NAMALWA (cell line): ENCODE measurements around the gene DLK1.

Source experiments
- DNase-seq: peaks from one replicate; pipeline ENCODE4 v3.0.0-alpha.2; 2015; ENCODE audit warnings: low spot score

DLK1 gene

DNA sequence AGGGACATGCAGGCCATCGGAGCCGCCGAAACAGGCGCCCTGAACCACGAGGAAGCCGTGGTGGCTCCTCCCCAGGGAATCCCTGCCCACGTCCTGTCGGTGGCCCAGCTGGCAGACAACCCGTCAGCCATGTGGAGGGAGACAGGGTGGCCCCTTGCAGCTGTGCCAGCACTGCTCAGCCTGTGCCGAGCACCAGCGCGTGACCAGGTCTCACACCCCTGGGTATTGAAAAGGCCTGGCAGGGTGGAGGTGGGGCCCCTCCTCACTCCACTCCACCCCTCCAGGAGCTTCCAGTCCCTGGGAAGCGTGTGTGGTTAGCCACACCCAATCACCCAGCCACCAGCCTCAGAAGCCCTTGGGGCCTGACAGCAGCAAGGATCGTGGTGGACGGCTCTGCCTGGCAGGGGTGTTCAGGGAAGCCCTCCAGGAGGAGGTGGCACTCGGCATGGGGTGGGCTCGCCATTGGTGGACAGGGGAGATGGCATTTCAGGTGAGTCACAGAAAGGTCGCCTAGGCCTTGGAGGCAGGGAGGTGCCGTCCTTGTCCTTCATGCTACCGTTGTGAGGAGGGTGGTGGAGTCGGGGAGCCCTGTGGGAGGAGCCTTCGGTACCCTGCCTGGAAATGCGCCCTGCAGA, 12.3 kb upstream of the DLK1 start:
- peak; percentile 90 for DNase-seq

DNA sequence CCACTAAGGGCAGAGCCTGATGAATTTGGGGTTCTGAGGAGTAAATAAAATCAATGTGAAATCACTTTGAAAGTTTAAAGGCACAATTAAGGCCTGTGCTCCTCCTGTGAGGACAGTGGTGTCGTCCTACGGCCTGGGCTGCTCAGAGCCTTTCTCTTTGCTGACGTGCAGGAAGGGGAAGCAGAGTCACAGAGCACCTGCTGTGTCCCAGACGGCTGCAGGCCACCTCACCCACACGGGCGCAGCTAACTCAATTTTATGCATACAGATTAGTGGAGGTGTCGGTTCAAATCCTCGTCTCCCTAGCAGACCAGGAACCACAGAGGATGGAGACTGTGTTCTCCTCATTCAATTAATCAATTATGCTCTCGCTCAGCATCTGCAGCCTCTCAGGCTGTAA, 11.4 kb upstream of the DLK1 start:
- DNase-seq, result peak; percentile 64

DNA sequence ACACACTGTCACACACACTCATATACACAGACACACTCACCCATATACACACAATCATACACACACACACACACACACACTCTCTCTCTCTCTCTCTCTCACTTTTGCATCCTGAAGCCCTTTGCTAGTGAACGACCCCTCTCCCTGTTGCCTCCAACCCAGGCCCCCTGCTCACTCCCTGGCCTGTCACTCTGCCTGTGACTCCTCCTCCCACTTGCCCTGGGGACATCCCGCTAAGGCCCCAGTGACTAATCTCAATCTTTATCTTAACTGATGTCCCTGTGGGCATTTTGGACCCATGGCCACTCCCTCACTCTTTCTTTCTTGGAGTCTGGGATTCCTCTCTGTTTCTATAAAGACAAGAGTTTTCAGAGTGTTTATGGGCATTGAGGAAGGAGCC, 10.9 kb upstream of the DLK1 start:
- DNase-seq, result no peak

DNA sequence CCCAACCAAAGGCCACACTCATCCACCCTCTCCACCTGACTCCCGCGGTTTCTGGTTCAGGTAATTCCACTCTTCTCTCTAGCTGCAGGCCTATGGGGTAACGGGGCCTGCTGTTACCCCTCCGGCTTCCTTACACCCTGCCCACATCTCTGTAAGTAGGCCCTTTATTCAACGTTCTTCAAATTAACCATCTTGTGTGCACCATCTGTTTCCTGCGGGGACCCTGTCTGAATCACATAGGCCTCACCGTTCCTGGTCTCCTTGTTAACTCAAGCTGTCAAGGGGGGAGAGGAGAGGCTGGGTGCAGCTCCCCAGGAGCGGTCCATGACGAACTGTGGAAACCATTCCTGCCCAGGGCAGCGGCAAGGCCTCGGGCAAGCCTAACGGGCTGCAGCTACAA, 9.3 kb upstream of the DLK1 start:
- DNase-seq, result no peak

DNA sequence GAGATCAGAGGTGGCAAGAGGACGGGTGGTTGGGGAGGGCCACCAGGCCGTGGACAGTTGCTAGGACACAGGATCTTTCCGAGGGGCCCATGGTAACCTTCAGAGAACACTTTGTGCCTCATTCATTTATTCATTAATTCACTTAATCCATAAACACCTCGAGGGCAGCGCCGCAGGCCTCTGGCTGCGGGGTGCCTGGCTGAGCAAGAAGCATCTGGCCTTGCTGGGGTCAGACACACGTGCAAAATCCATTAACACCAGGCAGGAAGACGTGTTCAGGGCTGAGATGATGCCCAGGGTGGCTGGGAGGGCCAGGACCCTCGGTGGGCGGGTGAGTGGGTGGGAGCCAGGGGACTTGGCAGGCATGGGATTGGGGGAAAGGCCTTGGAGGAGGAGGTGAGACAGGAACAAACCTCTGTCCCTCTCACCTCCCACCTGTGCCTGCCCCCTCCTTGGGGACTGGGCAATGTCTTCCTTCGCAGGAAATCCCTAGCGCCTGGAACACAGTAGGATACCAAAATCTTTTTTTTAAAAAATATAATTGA, 6.6 kb upstream of the DLK1 start:
- no peak for DNase-seq

DNA sequence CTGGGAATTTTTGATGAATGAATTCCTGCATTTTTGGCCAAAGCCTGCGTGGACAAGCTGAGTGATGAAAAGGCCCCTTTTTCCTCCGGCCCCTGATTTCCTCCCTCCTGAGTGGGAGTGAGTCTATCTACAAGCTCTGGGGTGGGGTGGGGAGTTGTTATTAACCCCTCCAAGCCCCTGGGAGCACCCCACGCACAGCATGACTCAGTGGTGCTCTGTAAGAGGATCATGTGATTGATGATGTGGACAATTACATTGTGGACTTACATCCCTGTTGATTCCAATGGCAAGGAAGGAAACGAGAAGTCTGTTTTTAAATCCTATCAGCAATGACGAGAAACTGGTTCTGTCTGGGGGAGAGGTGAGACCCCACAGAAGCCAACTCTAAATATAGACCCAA, 5.1 kb upstream of the DLK1 start:
- no peak for DNase-seq

DNA sequence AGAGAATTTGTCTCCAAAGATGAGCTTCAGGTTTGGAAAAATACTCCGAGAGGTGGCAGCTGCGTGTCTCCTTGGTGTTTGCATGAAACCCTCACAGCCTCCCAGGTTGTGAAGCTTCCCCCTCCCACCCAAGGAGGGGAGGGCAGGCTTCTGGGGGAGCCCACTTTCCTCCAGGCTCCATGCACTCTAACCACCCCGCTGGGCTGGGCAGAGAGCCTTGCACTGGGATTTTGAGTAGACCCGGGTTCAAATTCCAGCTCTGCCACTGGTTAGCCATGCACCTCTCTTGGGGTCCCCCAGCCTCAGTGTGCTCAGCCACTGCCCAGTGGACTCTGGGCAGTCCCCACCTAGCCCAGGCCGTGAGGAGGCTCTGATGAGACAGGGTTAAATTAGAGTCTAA, 4.3 kb upstream of the DLK1 start:
- DNase-seq, result no peak

DNA sequence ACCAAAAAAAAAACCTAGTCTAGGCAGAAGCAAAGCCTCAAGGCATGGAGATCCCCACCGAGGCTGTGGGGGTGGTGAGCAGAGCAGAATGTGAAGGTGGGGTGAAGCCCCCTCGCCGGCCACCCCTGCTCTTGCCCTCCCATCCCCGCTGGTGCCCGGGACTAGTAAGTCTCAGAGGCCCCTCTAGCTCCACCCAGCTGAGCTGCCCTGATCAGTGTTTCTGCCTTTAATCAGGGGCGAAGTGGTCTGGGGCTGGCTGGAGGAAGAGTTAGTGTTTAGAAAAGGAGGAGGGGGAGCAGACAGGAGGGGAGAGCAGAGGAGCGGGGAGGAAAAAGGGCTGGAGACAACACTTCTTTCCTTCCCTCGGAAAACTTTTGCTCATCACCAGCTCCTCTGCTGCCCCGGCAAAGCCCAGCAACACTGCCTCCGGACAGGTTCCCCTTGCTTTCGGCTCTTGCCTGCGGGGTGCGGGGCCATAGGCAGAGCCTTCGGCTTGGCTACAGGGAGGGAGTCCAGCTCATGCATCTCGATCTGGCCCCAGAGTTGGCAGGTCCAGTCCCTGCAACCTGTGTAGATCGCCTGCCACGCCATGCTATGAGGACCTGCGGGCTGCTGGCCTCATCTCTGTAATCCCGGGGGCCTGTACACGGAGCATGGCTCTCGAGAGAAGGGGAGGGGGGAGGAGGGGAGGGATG, 3.4 kb upstream of the DLK1 start:
- DNase-seq, result no peak

DNA sequence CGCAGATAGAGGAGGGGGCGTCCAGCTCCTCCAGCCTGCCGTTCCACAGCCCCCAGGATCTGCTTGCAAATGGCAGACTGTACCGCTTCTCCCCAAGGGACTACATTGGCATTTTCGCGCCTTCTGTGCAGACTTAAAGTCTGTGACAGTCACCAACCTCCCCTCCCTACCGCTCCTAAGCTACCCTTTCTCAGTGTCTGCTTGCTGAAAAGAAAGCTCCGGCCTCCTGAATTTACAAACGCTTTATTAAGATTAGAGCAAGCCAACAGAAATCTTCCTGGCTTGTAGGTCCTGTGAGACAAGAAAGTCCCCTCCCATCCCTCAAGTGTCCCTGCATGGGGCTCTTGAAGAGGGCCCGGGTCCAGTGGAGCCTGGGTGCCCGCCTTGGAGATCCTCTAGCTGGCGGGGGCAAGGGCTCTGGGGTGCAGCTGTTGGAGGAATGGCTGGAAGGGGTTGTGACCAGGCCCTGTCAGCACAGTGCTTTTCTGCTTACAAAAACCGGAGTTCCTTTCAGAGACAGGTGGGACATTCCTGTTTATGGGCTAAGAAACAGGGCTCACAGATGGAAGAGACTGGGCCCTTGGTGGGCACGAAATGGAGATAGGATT, 2.8 kb upstream of the DLK1 start:
- DNase-seq, result no peak

DNA sequence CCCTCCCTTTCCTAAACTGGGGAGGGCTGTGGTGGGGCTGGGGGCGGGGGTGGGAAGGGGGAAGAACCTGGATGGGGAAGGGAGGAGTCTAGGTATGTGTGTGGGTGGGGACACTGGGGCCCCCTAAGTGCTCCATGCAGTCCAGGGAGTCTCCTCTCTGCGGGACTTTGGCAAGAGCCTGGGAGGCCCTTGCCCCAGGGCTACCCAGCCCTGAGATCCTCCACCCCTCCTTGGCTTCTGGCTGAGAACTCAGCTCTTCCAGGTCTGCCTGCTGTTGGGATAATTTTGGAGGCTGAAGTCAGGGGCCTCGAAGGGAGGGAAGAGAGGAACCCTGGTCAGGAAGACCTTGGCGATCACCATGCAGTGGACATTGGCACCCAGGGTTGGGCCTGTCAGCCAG, 2.2 kb upstream of the DLK1 start:
- no peak for DNase-seq

DNA sequence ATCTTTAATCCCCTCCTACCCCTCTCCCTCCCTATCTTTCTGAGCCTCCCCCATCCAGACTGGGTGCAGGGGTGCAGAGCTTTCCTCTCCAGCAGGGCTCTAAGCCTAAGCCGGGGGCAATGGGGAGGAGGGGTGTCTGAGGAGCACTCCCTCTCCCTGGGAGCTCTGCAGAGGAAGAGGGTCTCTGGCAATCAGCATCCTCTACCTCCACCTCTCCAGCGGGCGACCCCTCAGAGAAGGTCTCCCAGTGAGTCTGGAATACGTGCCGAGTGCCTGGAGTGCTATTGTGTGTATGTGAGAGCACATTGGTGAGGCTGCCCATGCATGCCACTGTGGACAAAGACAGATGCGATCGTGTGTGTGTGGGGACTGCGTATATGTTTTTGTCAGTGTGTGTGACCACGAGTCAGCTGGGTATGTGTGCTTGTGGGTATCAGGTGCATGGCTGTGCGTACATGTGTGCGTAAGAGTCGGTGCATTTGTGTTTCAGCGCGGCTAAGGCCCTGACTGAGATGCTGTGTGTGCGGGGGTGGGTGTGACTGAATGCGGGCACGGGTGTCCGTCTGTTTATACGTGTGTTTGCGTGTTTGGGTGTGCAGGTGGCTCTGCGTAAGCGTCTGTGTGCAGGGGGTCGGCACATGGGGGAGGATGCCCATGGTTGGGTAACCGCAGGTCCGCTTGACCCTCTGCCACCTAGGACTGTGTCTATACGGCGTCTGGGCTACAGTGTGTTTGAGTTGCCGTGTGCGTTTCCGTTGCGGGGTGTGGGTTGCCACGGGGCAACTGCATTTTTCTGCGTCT, 905 bp upstream of the DLK1 start:
- no peak for DNase-seq

DNA sequence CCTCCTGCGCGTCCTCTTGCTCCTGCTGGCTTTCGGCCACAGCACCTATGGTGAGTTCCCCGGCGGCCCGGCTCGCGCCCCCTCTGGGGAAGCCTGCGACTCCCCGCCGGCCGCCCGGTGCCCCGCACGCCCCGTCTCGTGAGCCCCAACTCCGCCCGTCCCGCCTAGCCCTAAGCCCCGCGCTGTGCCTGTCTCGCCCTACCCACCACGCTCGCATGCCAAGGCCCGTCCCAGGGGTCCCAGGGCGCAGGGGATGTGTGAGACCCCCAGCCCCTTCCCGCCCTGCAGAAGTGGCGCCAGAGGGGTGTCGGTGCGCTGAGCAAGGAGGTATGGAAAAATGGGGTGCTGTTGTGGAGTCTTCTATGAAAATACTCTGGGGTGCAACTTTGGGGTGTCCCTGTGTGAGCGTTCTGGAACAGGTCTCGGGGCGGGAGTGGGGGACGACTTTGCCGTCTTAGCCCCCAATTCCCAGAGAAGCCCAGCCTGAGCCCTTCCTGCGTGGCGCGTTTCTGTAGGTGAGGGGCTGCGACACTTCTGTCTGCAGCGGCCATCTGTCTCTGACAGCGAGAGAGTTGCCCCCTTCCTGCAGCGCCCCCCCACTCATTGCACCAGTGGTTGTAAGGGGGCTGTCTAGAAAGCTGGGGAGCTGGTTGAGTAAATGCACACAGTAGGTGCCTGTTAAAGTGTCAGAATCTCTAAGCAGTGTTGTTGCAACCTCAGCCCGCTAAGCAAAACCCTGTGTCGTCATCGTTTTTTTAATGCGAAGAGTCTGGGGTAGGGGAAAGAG, 587 bp downstream of the DLK1 start:
- DNase-seq, result no peak

DNA sequence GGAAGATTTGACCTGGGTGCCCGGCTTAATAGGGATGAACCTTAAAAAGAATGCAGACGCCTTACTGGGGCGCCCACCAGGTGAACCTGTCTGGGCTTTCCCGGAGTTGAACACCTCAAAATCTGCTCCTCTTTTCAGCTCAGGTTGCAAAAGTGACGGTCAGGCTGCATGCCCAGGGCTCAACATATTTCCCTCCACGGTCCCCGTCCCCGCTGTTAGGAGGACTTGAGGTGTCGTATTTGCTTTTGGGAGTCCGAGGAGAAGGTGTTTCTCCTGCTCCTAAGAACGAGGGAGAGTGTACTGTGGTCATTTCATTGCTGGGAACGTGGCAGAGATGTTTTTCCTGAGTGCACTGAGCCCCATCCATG, 1.2 kb downstream of the DLK1 start:
- no peak for DNase-seq

DNA sequence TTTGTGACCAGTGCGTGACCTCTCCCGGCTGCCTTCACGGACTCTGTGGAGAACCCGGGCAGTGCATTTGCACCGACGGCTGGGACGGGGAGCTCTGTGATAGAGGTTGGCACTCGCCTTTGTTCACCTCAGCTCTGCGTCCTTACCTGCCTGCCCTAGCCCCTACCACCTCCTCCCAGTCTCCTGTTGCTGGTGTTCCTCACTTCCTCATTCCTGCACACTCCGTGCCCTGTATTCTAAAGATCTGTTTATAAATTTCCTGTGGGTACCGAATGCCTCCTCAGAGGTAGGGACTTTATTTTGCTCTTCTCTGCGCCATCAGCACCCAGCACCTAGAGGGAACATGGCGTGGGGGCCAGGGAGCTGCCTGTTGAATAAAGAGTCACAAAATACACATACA, 2.3 kb downstream of the DLK1 start:
- no peak for DNase-seq

DNA sequence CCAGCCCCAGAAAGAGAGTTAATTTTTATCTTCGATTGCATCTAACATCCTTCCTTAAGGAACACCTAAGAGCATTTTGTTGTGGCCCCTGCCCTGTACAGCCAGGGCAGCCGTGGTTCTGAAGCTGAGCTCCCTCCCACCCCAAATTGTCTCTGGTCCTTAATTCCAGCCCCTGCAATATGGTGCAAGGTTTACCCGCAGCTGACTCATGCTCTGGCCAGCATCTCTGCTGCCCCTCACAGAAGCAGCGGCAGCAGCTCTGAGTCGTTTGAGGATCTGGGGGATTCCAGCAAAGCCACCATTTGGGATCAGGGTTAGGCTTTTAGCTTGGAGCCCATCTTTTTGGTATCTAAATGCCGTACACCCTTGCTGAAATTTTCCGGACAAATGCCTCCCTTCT, 3.3 kb downstream of the DLK1 start:
- DNase-seq, result no peak

DNA sequence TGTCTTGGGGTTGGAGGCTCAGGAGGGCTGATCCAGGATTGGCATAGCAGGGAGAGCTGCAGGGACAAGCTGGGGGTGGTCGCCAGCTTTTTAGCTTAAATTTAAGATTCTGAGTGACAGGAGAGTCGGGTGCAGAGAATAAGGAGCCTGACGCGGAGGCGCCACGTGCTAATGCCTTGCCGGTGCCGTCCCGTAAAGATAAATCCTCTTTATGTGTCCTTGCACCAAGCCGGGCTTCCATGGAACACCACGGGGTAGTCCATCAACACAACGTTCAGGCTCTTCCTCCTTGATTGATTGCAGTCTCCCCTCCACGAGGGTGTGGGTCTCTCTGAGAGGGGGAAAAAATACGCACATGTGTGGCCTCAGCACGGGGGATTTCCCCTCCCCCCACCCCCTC, 3.9 kb downstream of the DLK1 start:
- DNase-seq, result no peak

DNA sequence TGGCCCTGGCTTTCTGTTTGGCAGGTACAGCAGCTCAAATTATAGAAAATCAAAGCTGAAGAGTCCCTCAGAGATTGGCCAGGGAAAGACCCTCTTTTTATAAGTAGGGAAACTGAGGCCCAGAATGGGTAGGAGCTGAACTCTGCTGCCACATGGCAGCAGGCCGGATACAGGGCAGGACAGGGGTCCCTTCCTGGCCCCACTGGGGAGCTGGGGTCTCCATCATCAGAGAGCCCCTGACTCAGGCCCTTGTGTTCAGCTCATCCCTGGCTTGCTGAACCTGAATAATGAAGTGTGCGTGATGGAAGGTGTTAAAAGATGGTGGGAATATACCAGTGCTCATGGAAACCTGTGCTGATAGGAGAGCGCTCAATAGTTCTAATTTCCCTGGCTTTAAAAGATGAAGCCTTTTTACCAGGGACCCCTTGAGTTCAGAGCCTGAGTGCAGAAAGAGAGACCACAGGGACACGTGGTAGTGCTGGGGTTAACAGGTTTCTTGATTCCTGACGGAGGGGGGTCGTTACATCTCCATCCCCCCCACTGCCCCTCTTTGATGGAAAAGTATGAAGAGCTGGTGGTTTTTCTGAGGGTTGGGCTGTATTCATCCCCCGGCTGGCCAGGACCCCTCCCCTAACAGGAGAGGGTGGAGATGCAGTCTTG, 4.4 kb downstream of the DLK1 start:
- no peak for DNase-seq

DNA sequence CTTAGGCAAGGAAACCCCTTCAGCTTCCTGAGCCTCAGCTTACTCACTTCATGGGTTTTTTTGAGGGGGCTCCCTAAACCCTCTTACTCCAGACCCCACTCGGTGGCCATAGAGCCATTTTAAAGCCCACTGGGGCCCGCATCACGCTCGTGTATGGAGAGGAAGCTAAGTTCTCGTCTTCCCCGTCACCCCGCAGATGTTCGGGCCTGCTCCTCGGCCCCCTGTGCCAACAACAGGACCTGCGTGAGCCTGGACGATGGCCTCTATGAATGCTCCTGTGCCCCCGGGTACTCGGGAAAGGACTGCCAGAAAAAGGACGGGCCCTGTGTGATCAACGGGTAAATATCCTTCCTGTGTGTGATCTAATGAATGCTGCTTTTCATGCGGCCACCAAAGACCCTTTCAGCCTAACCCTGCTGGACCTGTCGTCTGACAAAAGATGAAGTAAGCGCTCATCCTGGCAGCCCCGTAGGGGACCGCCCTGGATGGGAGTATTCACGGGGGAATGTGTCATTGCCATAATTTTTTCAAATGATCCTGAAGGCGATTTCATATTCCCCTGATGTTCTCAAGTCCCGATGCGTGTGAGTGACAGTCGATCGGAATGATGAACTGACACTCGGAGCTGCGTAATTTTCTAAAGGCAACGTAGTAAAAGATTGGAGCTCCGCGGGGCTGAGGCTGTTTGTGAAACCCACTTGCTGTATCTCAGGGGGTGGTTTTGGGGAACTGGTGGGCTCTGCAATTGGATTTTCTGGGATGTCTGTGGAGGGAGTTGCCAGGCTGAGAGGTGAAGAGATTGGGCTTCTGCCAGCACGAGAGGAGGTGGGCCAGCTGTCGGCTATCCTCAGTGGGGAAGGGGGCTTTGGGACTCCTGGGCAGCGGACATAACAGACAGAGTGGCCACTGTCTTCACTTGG, 5.4 kb downstream of the DLK1 start:
- DNase-seq, result no peak

DNA sequence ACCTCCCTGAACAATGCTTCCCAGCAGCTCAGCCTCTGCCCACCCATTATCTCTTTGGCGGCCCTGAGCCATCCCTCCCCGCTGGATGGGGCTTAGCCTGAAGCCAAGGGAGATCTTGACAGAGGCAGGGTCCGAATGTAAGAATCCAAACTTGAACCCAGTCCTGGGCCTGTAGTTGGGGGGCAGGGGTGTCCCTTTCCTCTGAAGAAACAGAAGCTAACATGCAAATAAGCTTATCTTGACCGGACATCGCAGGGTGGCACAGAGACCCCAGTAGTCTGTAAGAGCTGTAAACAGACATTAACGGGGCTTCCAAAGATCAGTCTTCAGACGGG, 6.0 kb downstream of the DLK1 start:
- DNase-seq, result no peak

DNA sequence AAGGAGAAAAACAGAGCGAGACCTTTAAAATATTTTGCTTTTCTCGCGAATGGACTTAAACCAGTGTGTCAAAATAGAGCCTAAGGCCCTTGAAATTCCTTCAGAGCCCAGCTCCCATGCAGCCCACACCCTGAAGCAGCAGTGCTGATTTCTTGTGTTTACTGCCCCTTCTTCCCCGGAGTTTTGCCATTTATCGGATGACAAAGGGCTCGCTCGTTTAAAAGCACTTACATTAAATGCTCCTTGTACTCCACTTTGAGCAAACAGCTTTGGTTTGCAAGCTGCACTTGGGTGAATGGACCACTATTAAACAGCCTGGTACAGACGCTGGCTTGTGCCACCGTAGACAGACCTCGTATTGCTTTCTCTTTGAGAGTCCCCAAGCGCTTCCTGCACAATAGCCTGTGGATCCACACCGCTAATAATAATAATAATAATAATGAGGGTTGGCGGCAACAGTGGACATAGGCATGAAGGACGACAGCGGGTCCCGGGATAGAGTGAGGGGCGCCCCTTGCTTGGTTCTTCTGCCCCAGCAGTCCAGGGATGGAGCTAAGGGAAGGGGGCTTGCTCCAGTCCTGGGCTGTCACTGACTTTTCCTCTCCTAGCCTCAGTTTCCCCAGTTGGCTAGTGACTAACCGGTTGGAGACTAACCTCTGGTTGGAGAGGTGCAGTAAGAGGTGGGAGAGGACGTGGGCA, 6.6 kb downstream of the DLK1 start:
- DNase-seq, result no peak
